Measurements from ENCODE around the gene NFKBIA. TPM values are rescaled to one million over a fixed set of nuclear protein-coding genes. Genes with fewer than 3 reads are reported as not detected.

Gene NFKBIA
- total and polyA plus RNA-seq, 7 donors = 95.5 to 340 (median 258) TPM

GRCh38 chr14:35402323-35403113 is 2.0 kb downstream of the NFKBIA start:
- DNase-seq = peak; percentile 79
- 14 to 29% methylated on average over 14 of the region's 14 CpGs for WGBS, 2 donors
- intact Hi-C loops (cut with DNase I) = loop anchor here (1.0 to 10.0 kb wide), 6 partner anchors 8 to 690 kb away; partner anchors contain the start of genes BRMS1L, CFL2 and FAM177A1

GRCh38 chr14:35401422-35402265 is 2.9 kb downstream of the NFKBIA start:
- peak in 2 of 4 donors; percentile 9 to 18 for TF ChIP-seq POLR2AphosphoS5 (IDR thresholded peaks at IDR 0.05)
- TF ChIP-seq EP300 (IDR thresholded peaks at IDR 0.05) = no peak
- intact Hi-C loops (cut with DNase I) = loop anchor here (1.0 to 10.0 kb wide), 5 partner anchors 7 to 689 kb away; partner anchors contain the start of genes BRMS1L, CFL2 and FAM177A1
- Histone ChIP-seq H3K36me3 (peaks cover 29 to 61% (median 38%) of the 10 kb centered on the region in 4 donors), H3K27me3 (no peaks in the 10 kb centered on the region), H3K4me1 (peaks cover 0 to 68% (median 52%) of the 10 kb centered on the region in 4 donors), H3K9me3 (no peaks in the 10 kb centered on the region), H3K4me3 (peak overlapping the region; percentile 83 to 99 (median 96)), H3K27ac (peak overlapping the region; percentile 97 to 100 (median 100))
- DNase-seq = peak; percentile 75
- WGBS, 2 donors = 29 to 33% methylated on average over 14 of the region's 14 CpGs

More at GRCh38 chr14:35402323-35403113, 2.0 kb downstream of the NFKBIA start:
- Histone ChIP-seq H3K4me1 (peaks cover 0 to 74% (median 58%) of the 10 kb centered on the region in 4 donors), H3K36me3 (peaks cover 29 to 53% (median 38%) of the 10 kb centered on the region in 4 donors), H3K4me3 (peak overlapping the region; percentile 83 to 99 (median 96)), H3K9me3 (no peaks in the 10 kb centered on the region), H3K27me3 (no peaks in the 10 kb centered on the region), H3K27ac (peak overlapping the region; percentile 97 to 100 (median 100))
- TF ChIP-seq POLR2A (IDR thresholded peaks at IDR 0.05) (no peak), EP300 (IDR thresholded peaks at IDR 0.05) (no peak), POLR2AphosphoS5 (IDR thresholded peaks at IDR 0.05) (peak in 1 of 4 donors; percentile 3), CTCF (IDR thresholded peaks at IDR 0.05) (no peak)

- peak; percentile 63 for DNase-seq
- 42 to 52% methylated on average over 10 of the region's 10 CpGs for WGBS, 2 donors
- H3K4me3 ChIP-seq = peak overlapping the region; percentile 83 to 99 (median 96)
- peaks cover 0 to 60% (median 44%) of the 10 kb centered on the region in 4 donors for H3K4me1 ChIP-seq
- TF ChIP-seq POLR2A (IDR thresholded peaks at IDR 0.05) (no peak), POLR2AphosphoS5 (IDR thresholded peaks at IDR 0.05) (peak in 3 of 4 donors; percentile 36 to 53 (median 52)), CTCF (IDR thresholded peaks at IDR 0.05) (no peak), EP300 (IDR thresholded peaks at IDR 0.05) (no peak)
- intact Hi-C loops (cut with DNase I) = loop anchor here (5.0 to 10.0 kb wide), 4 partner anchors 354 to 689 kb away; partner anchors contain the start of genes BRMS1L, CFL2 and FAM177A1
- H3K9me3 ChIP-seq = no peaks in the 10 kb centered on the region
- peaks cover 29 to 61% (median 38%) of the 10 kb centered on the region in 4 donors for H3K36me3 ChIP-seq
- H3K27ac ChIP-seq = peak overlapping the region; percentile 97 to 100 (median 100)
- H3K27me3 ChIP-seq = no peaks in the 10 kb centered on the region
These were observed 3.7 kb downstream of the NFKBIA start for GRCh38 chr14:35400648-35401421.

GRCh38 chr14:35399083-35399937 is 5.2 kb downstream of the NFKBIA start:
- 89 to 91% methylated on average over 15 of the region's 15 CpGs for WGBS, 2 donors
- TF ChIP-seq EP300 (IDR thresholded peaks at IDR 0.05) (no peak), POLR2AphosphoS5 (IDR thresholded peaks at IDR 0.05) (peak in 3 of 4 donors; percentile 16 to 56 (median 51)), CTCF (IDR thresholded peaks at IDR 0.05) (no peak)
- peaks cover 29 to 61% (median 38%) of the 10 kb centered on the region in 4 donors for H3K36me3 ChIP-seq
- intact Hi-C loops (cut with DNase I) = no loop called here
- H3K27ac ChIP-seq = peak overlapping the region; percentile 72 to 100 (median 98)
- no peak for DNase-seq
- peaks cover 0 to 52% (median 39%) of the 10 kb centered on the region in 4 donors for H3K4me1 ChIP-seq
- no peak overlapping the region for H3K4me3 ChIP-seq
- H3K9me3 ChIP-seq = no peaks in the 10 kb centered on the region
- no peaks in the 10 kb centered on the region for H3K27me3 ChIP-seq

All from sigmoid colon (tissue), 7 donors.